B cell (primary cell): Measurements from ENCODE around the gene SPOP. TPM values are rescaled to one million over a fixed set of nuclear protein-coding genes. Genes with fewer than 3 reads are reported as not detected.
A peak's percentile ranks its signal among the peaks of the same experiment; 100 is the strongest.

Source experiments
- ATAC-seq: fragments of 200-7000 bp; cut with Tn5 transposase; one replicate; pipeline ENCODE4 v1.10.0; 2021; ENCODE audit warnings: low read depth, mild to moderate bottlenecking, moderate number of reproducible peaks, moderate library complexity
- CTCF ChIA-PET: fragments of 350-600 bp; sonication (Branson Sonifier 250); formaldehyde crosslinking; loops from one replicate; lab custom pipeline; 2021; ENCODE audit warnings: antibody characterized with exemption, inconsistent platforms; lab: Charles Lee
- POLR2A ChIA-PET: fragments of 350-600 bp; sonication (Branson Sonifier 250); formaldehyde crosslinking; loops from one replicate; lab custom pipeline; 2021; ENCODE audit warnings: antibody characterized with exemption; lab: Charles Lee
- DNase-seq: peaks from one replicate; pipeline ENCODE4 v3.0.0; 2013
- H2AFZ ChIP-seq: 2 replicates; pipeline ENCODE4 v1.6.1; 2012; ENCODE audit warnings: mild to moderate bottlenecking, low read depth, low read length; ENCODE audit not compliant: insufficient read depth, poor library complexity, severe bottlenecking
- H3K27ac ChIP-seq, 2 donors: 1 replicate in 1 of 2; 2 replicates in 1 of 2; pipeline ENCODE4 v1.5.1; 2012 to 2013; ENCODE audit warnings: low read length in 2 of 2, mild to moderate bottlenecking in 2 of 2, moderate library complexity in 1 of 2
- H3K27me3 ChIP-seq, 4 experiments: fragments of 200-600 bp in 1 of 4; sonication (generic) in 1 of 4; replicated peaks in 1 of 4; 1 replicate in 2 of 4; 2 replicates in 2 of 4; pipeline versions ENCODE4 v1.6.1 to v1.7.0; 2013 to 2016; ENCODE audit warnings: low read length in 3 of 4, mild to moderate bottlenecking in 2 of 4, mixed read lengths in 1 of 4, moderate library complexity in 1 of 4; ENCODE audit not compliant: insufficient read depth in 4 of 4, control insufficient read depth in 3 of 4; ENCODE audit errors: control extremely low read depth in 1 of 4
- H3K36me3 ChIP-seq, 2 experiments: replicated peaks in 1 of 2; 1 replicate in 1 of 2; 2 replicates in 1 of 2; pipeline versions ENCODE4 v1.6.1 to v1.7.1; 2013; ENCODE audit warnings: low read length in 1 of 2; ENCODE audit not compliant: insufficient read depth in 2 of 2, control insufficient read depth in 1 of 2; ENCODE audit errors: control extremely low read depth in 1 of 2, extremely low read depth in 1 of 2
- H3K4me1 ChIP-seq, 2 donors: fragments of 200-600 bp in 1 of 2; sonication (generic) in 1 of 2; 1 replicate in 1 of 2; 2 replicates in 1 of 2; pipeline versions ENCODE4 v1.5.1 to v1.6.1; 2013 to 2017; ENCODE audit warnings: low read length in 2 of 2; ENCODE audit not compliant: control insufficient read depth in 2 of 2, insufficient read depth in 2 of 2
- H3K4me2 ChIP-seq: replicated peaks from 2 replicates; pipeline ENCODE3; 2012; ENCODE audit warnings: mild to moderate bottlenecking, low read depth, low read length; ENCODE audit not compliant: poor library complexity, severe bottlenecking
- H3K4me3 ChIP-seq, 5 experiments: fragments of 200-600 bp in 1 of 5; sonication (generic) in 1 of 5; 1 replicate in 3 of 5; 2 replicates in 2 of 5; pipeline versions ENCODE4 v1.5.1 to v1.7.0; 2011 to 2016; ENCODE audit warnings: low read length in 4 of 5, mild to moderate bottlenecking in 4 of 5, low read depth in 2 of 5, control low read depth in 1 of 5, moderate library complexity in 1 of 5; ENCODE audit not compliant: insufficient read depth in 1 of 5; ENCODE audit errors: control extremely low read depth in 1 of 5, extremely low read depth in 1 of 5
- H3K79me2 ChIP-seq: fragments of 200-600 bp; sonication (generic); one replicate; pipeline ENCODE4 v1.6.0; 2016; ENCODE audit warnings: low read length; ENCODE audit not compliant: control insufficient read depth, insufficient read depth
- H3K9ac ChIP-seq: fragments of 200-600 bp; sonication (generic); 2 replicates; pipeline ENCODE4 v1.6.1; 2017; ENCODE audit warnings: mild to moderate bottlenecking, low read length, moderate library complexity
- H3K9me3 ChIP-seq, 3 donors: one replicate each; pipeline versions ENCODE4 v1.6.1 to v1.7.1; 2013; ENCODE audit warnings: low read length in 2 of 3; ENCODE audit not compliant: control insufficient read depth in 2 of 3, insufficient read depth in 1 of 3; ENCODE audit errors: control extremely low read depth in 1 of 3
- H4K20me1 ChIP-seq: 2 replicates; pipeline ENCODE4 v1.6.0; 2012; ENCODE audit warnings: mild to moderate bottlenecking, low read length; ENCODE audit not compliant: insufficient read depth, control insufficient read depth, poor library complexity, severe bottlenecking
- H3K27ac Mint-ChIP-seq: one replicate; pipeline ENCODE4 v1.8.0; 2021; ENCODE audit warnings: mixed read lengths
- H3K27me3 Mint-ChIP-seq: one replicate; pipeline ENCODE4 v1.8.0; 2021; ENCODE audit warnings: mixed read lengths
- H3K4me1 Mint-ChIP-seq: one replicate; pipeline ENCODE4 v1.8.0; 2021; ENCODE audit warnings: mixed read lengths
- H3K4me3 Mint-ChIP-seq: one replicate; pipeline ENCODE4 v1.8.0; 2021; ENCODE audit warnings: mixed read lengths
- H3K9me3 Mint-ChIP-seq: one replicate; pipeline ENCODE4 v1.8.0; 2022; ENCODE audit warnings: mixed read lengths; ENCODE audit not compliant: insufficient read depth
- EZH2 ChIP-seq: IDR thresholded peaks from 2 replicates; pipeline ENCODE4 v1.6.1; 2012; ENCODE audit warnings: borderline replicate concordance, low read depth, mild to moderate bottlenecking, moderate library complexity, low read length; ENCODE audit not compliant: insufficient read depth, poor library complexity, severe bottlenecking
- WGBS: methylation state at CpG from one replicate; pipeline ENCODE4 v1.1.5; 2013; ENCODE audit warnings: missing lambda C conversion rate; ENCODE audit not compliant: insufficient coverage; 5-methylcytosine and 5-hydroxymethylcytosine counted together
- intact Hi-C: fragments of 100-400 bp; cut with micrococcal nuclease; formaldehyde crosslinking; loops from one replicate; pipeline ENCODE4 v1.10.0; 2022
- polyA plus RNA-seq: library from polyadenylated mRNA; depleted of rRNA; stranded (reverse); fragments of >200 nt; gene quantifications from 2 replicates; pipeline ENCODE4 v1.2.3, GENCODE V29; 2012
- total RNA-seq, 2 donors: library from RNA; stranded (reverse); fragments of 120-200 nt in 1 of 2; gene quantifications; 1 replicate in 1 of 2; 2 replicates in 1 of 2; pipeline versions ENCODE4 v1.2.3 to v1.2.4, GENCODE V29; 2013 to 2022
- TF ChIP-seq, protein P1 (sequence below): fragments of 200-600 bp; IDR thresholded peaks from one replicate; pipeline ENCODE4 v1.8.0; 2022; ENCODE audit warnings: antibody characterized with exemption, mild to moderate bottlenecking

The SPOP gene
- total and polyA plus RNA-seq, 2 donors (not counting 1 experiment from before 2014, with no cell fraction given): 27.0 to 72.1 TPM

DNA sequence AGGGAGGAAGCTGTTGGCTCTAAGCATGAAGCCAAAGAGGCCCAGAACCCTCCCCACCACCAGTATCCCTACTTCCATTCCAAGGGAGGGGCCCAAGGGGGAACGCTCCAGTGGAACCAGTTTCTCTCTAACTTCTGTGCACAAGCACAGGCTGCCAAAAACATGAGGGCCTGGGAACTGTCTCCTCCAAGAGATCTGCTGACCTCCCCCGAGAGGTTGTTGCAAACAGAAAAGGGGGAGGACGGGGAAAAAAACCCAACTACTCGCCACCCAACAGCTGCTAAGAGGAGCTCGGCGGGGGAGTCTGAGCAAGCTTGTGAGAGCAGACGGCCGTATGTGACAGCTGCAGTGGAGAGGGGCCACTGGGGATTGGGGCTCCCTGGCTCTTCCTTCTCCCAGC lies 45.5 kb upstream of the SPOP start:
- peak overlapping the region in 1 of 2 donors; percentile 55 for H3K27ac ChIP-seq
- peaks cover 3% of the 10 kb centered on the region for H3K9me3 Mint-ChIP-seq

DNA sequence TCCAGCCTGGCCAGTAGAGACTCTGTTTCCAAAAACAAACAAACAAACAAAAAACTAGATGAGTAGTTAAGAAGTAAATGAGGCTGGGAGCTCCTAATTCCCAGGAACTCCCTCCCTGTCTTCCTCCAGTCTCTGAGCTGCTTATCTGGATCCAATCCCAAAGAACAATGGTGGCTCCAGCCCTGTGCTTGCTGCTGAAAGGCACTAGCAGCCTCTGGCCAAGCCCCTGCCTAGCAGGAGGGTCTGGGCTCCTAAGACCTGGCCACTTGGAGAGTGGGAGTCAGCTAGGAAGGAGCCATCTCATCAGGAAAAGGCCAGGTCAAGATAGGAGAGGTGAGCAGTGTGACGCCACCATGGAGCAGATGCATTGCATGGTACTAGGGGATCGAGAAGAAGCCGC lies 44.2 kb upstream of the SPOP start:
- ATAC-seq (no peak), DNase-seq (no peak)
- Histone ChIP-seq H3K27me3 (no peaks in the 10 kb centered on the region), H3K4me3 (no peak overlapping the region), H3K9me3 (peaks cover 0 to 6% (median 3%) of the 10 kb centered on the region in 3 donors), H3K4me1 (peaks cover 4 to 10% of the 10 kb centered on the region in 2 donors), H3K4me2 (no peak overlapping the region), H3K36me3 (peaks cover 8 to 89% of the 10 kb centered on the region in 2 experiments), H2AFZ (no peak overlapping the region), H4K20me1 (peaks cover 71% of the 10 kb centered on the region), H3K79me2 (peaks cover 44% of the 10 kb centered on the region), H3K27ac (no peak overlapping the region), H3K9ac (no peak overlapping the region)
- peaks cover 22% of the 10 kb centered on the region for H3K4me1 Mint-ChIP-seq
- no peaks in the 10 kb centered on the region for H3K27me3 Mint-ChIP-seq
- no peak for TF ChIP-seq EZH2
- TF ChIP-seq, protein P1, sequence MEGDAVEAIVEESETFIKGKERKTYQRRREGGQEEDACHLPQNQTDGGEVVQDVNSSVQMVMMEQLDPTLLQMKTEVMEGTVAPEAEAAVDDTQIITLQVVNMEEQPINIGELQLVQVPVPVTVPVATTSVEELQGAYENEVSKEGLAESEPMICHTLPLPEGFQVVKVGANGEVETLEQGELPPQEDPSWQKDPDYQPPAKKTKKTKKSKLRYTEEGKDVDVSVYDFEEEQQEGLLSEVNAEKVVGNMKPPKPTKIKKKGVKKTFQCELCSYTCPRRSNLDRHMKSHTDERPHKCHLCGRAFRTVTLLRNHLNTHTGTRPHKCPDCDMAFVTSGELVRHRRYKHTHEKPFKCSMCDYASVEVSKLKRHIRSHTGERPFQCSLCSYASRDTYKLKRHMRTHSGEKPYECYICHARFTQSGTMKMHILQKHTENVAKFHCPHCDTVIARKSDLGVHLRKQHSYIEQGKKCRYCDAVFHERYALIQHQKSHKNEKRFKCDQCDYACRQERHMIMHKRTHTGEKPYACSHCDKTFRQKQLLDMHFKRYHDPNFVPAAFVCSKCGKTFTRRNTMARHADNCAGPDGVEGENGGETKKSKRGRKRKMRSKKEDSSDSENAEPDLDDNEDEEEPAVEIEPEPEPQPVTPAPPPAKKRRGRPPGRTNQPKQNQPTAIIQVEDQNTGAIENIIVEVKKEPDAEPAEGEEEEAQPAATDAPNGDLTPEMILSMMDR: no peak
- CTCF ChIA-PET: interaction anchor here (0.6 to 1.8 kb wide), 3 partner anchors 14 to 60 kb away, joined by 3 to 7 read pairs (median 4); partner anchors contain the start of gene SLC35B1
- peaks cover 3% of the 10 kb centered on the region for H3K9me3 Mint-ChIP-seq
- WGBS: 98% methylated on average over 3 of the region's 3 CpGs
- H3K4me3 Mint-ChIP-seq: no peak overlapping the region
- intact Hi-C loops: no loop called here
- POLR2A ChIA-PET: interaction anchor here (0.6 kb wide), 1 partner anchor 12 kb away, joined by 3 read pairs; no protein-coding TSS in a partner anchor
- no peak overlapping the region for H3K27ac Mint-ChIP-seq

More for the DNA sequence above, 45.5 kb upstream of the SPOP start:
- ChIA-PET POLR2A (interaction anchor here (0.6 kb wide), 1 partner anchor 33 kb away, joined by 5 read pairs; no protein-coding TSS in a partner anchor), CTCF (interaction anchor here (0.9 kb wide), 1 partner anchor 65 kb away, joined by 3 read pairs; the partner anchor contains the start of gene KAT7)
- Histone ChIP-seq H3K4me1 (peaks cover 10 to 12% of the 10 kb centered on the region in 2 donors), H3K79me2 (peaks cover 57% of the 10 kb centered on the region), H4K20me1 (peaks cover 76% of the 10 kb centered on the region), H2AFZ (no peak overlapping the region), H3K9me3 (peaks cover 0 to 6% (median 3%) of the 10 kb centered on the region in 3 donors), H3K27me3 (no peaks in the 10 kb centered on the region), H3K9ac (no peak overlapping the region), H3K4me3 (no peak overlapping the region), H3K36me3 (peaks cover 2 to 89% of the 10 kb centered on the region in 2 experiments), H3K4me2 (no peak overlapping the region)
- no peak for TF ChIP-seq EZH2
- TF ChIP-seq, protein P1: no peak
- H3K27ac Mint-ChIP-seq: peak overlapping the region; percentile 67
- H3K4me1 Mint-ChIP-seq: peaks cover 30% of the 10 kb centered on the region
- DNase-seq (no peak), ATAC-seq (no peak)
- H3K27me3 Mint-ChIP-seq: no peaks in the 10 kb centered on the region
- H3K4me3 Mint-ChIP-seq: no peak overlapping the region
- intact Hi-C loops: no loop called here
- WGBS: 29% methylated on average over 6 of the region's 8 CpGs
